ENCODE measurements around the gene ACAT1.

The ACAT1 gene

GRCh38 chr11:108147150-108147549 lies 25.8 kb downstream of the ACAT1 start:
- Histone ChIP-seq H3F3A (ENCODE audit: insufficient read depth, low read length) (peaks cover 15% of the 10 kb centered on the region), H2AFZ (ENCODE audit: low read length) (no peak overlapping the region), H3K27me3 (replicated peaks; ENCODE audit: insufficient read depth, low read length) (no peaks in the 10 kb centered on the region), H3K79me2 (ENCODE audit: low read length) (no peaks in the 10 kb centered on the region), H3K9me3 (replicated peaks; ENCODE audit: insufficient read depth, low read length) (no peaks in the 10 kb centered on the region), H3K4me3 (ENCODE audit: low read length) (no peak overlapping the region), H4K20me1 (ENCODE audit: insufficient read depth, low read length) (no peaks in the 10 kb centered on the region), H3K9ac (ENCODE audit: low read length) (no peak overlapping the region), H3K4me1 (ENCODE audit: low read length) (peaks cover 16% of the 10 kb centered on the region), H3K9me2 (replicated peaks; ENCODE audit: insufficient read depth, low read length) (no peaks in the 10 kb centered on the region), H3K36me3 (replicated peaks; ENCODE audit: insufficient read depth, low read length) (no peaks in the 10 kb centered on the region; the same call in 1 of the 2 replicates), H3K4me2 (ENCODE audit: low read depth, low read length) (no peak overlapping the region), H3K27ac (ENCODE audit: low read length) (no peak overlapping the region)
- no peak for DNase-seq
- TF ChIP-seq EZH2phosphoT487 (IDR thresholded peaks at IDR 0.05; ENCODE audit: low read length) (no peak), CTCF (IDR thresholded peaks at IDR 0.05; ENCODE audit: low read length) (no peak), EZH2 (optimal IDR thresholded peaks at IDR 0.05; ENCODE audit: low read depth, low read length) (no peak)

- Histone ChIP-seq H3K27me3 (replicated peaks; ENCODE audit: insufficient read depth, low read length) (no peaks in the 10 kb centered on the region), H2AFZ (ENCODE audit: low read length) (no peak overlapping the region), H3K79me2 (ENCODE audit: low read length) (no peaks in the 10 kb centered on the region), H3K4me3 (ENCODE audit: low read length) (no peak overlapping the region), H3F3A (ENCODE audit: insufficient read depth, low read length) (peaks cover 15% of the 10 kb centered on the region), H3K9ac (ENCODE audit: low read length) (no peak overlapping the region), H3K4me1 (ENCODE audit: low read length) (peaks cover 16% of the 10 kb centered on the region), H3K4me2 (ENCODE audit: low read depth, low read length) (no peak overlapping the region), H3K9me3 (replicated peaks; ENCODE audit: insufficient read depth, low read length) (no peaks in the 10 kb centered on the region), H3K27ac (ENCODE audit: low read length) (no peak overlapping the region), H3K36me3 (replicated peaks; ENCODE audit: insufficient read depth, low read length) (no peaks in the 10 kb centered on the region; the same call in 1 of the 2 replicates), H4K20me1 (ENCODE audit: insufficient read depth, low read length) (no peaks in the 10 kb centered on the region), H3K9me2 (replicated peaks; ENCODE audit: insufficient read depth, low read length) (no peaks in the 10 kb centered on the region)
- DNase-seq: no peak
- TF ChIP-seq CTCF (IDR thresholded peaks at IDR 0.05; ENCODE audit: low read length): no peak
- TF ChIP-seq EZH2 (optimal IDR thresholded peaks at IDR 0.05; ENCODE audit: low read depth, low read length): no peak
- no peak for TF ChIP-seq EZH2phosphoT487 (IDR thresholded peaks at IDR 0.05; ENCODE audit: low read length)
Observed at GRCh38 chr11:108148556-108148955, 27.2 kb downstream of the ACAT1 start.

GRCh38 chr11:108154591-108154990 lies 33.2 kb downstream of the ACAT1 start:
- no peak overlapping the region for H3K4me2 ChIP-seq (ENCODE audit: low read depth, low read length)
- no peak overlapping the region for H2AFZ ChIP-seq (ENCODE audit: low read length)
- H3K36me3 ChIP-seq (replicated peaks; ENCODE audit: insufficient read depth, low read length): no peaks in the 10 kb centered on the region
- no peaks in the 10 kb centered on the region for H3K4me1 ChIP-seq (ENCODE audit: low read length)
- H3K27ac ChIP-seq (ENCODE audit: low read length): no peak overlapping the region
- peaks cover 2% of the 10 kb centered on the region; the same call in 1 of the 2 replicates for H3F3A ChIP-seq (ENCODE audit: insufficient read depth, low read length)
- H3K9me2 ChIP-seq (replicated peaks; ENCODE audit: insufficient read depth, low read length): no peaks in the 10 kb centered on the region
- no peaks in the 10 kb centered on the region for H4K20me1 ChIP-seq (ENCODE audit: insufficient read depth, low read length)
- no peak for DNase-seq
- no peak for TF ChIP-seq EZH2phosphoT487 (IDR thresholded peaks at IDR 0.05; ENCODE audit: low read length)
- TF ChIP-seq CTCF (IDR thresholded peaks at IDR 0.05; ENCODE audit: low read length): no peak
- TF ChIP-seq EZH2 (optimal IDR thresholded peaks at IDR 0.05; ENCODE audit: low read depth, low read length): no peak
- H3K27me3 ChIP-seq (replicated peaks; ENCODE audit: insufficient read depth, low read length): no peaks in the 10 kb centered on the region
- H3K4me3 ChIP-seq (ENCODE audit: low read length): no peak overlapping the region
- H3K9me3 ChIP-seq (replicated peaks; ENCODE audit: insufficient read depth, low read length): no peaks in the 10 kb centered on the region
- H3K9ac ChIP-seq (ENCODE audit: low read length): no peak overlapping the region
- no peaks in the 10 kb centered on the region for H3K79me2 ChIP-seq (ENCODE audit: low read length)
